Keratinocyte (primary cell): ENCODE data around the gene AKAP10. TPM values are rescaled to one million over a fixed set of nuclear protein-coding genes. Genes with fewer than 3 reads are reported as not detected.

Experiments
- DNase-seq: peaks from one replicate; pipeline ENCODE4 v3.0.0-alpha.2; 2011; ENCODE audit warnings: low read depth, missing footprints, low spot score
- FAIRE-seq: peaks from 2 replicates; lab custom pipeline; 2011; peaks lifted over from hg19 to GRCh38; lab: Jason Lieb, UNC
- H2AFZ ChIP-seq: 2 replicates; pipeline ENCODE4 v1.6.0; 2012; ENCODE audit warnings: low read length, control low read depth, inconsistent platforms; ENCODE audit not compliant: control insufficient read depth
- H3K27ac ChIP-seq: 2 replicates; pipeline ENCODE4 v1.5.1; 2011; ENCODE audit warnings: low read length; ENCODE audit not compliant: control insufficient read depth, insufficient read depth
- H3K27me3 ChIP-seq: 3 replicates; pipeline ENCODE4 v1.6.0; 2011; ENCODE audit warnings: low read length; ENCODE audit not compliant: control insufficient read depth, insufficient read depth; ENCODE audit errors: extremely low read depth
- H3K36me3 ChIP-seq, 2 experiments: 2 replicates in 1 of 2; 3 replicates in 1 of 2; pipeline ENCODE4 v1.5.1; 2011; ENCODE audit warnings: low read length in 2 of 2, mild to moderate bottlenecking in 1 of 2; ENCODE audit not compliant: control insufficient read depth in 2 of 2, insufficient read depth in 2 of 2; ENCODE audit errors: extremely low read depth in 1 of 2
- H3K4me1 ChIP-seq: 3 replicates; pipeline ENCODE4 v1.5.1; 2011; ENCODE audit warnings: low read length; ENCODE audit not compliant: control insufficient read depth, insufficient read depth; ENCODE audit errors: extremely low read depth
- H3K4me2 ChIP-seq: 3 replicates; pipeline ENCODE4 v1.6.0; 2011; ENCODE audit warnings: low read depth, low read length; ENCODE audit not compliant: control insufficient read depth, insufficient read depth; ENCODE audit errors: extremely low read depth
- H3K4me3 ChIP-seq, 3 experiments: fragments of 200-600 bp in 1 of 3; sonication (generic) in 1 of 3; 2 replicates in 2 of 3; 3 replicates in 1 of 3; pipeline ENCODE4 v1.5.1; 2011 to 2016; ENCODE audit warnings: low read length in 3 of 3, mild to moderate bottlenecking in 3 of 3, control low read depth in 2 of 3, inconsistent platforms in 1 of 3, low read depth in 1 of 3, mixed read lengths in 1 of 3, mixed run types in 1 of 3, moderate library complexity in 1 of 3; ENCODE audit not compliant: control insufficient read depth in 2 of 3, insufficient read depth in 2 of 3; ENCODE audit errors: extremely low read depth in 1 of 3
- H3K79me2 ChIP-seq: 2 replicates; pipeline ENCODE4 v1.6.0; 2012; ENCODE audit warnings: low read length; ENCODE audit not compliant: control insufficient read depth, insufficient read depth
- H3K9ac ChIP-seq: 3 replicates; pipeline ENCODE4 v1.6.0; 2011; ENCODE audit warnings: low read length; ENCODE audit not compliant: control insufficient read depth, insufficient read depth; ENCODE audit errors: extremely low read depth
- H3K9me1 ChIP-seq: 3 replicates; pipeline ENCODE4 v1.6.0; 2011; ENCODE audit warnings: low read length; ENCODE audit not compliant: control insufficient read depth, insufficient read depth; ENCODE audit errors: extremely low read depth
- H3K9me3 ChIP-seq: 2 replicates; pipeline ENCODE4 v1.5.1; 2012; ENCODE audit warnings: low read depth, low read length; ENCODE audit not compliant: control insufficient read depth
- H4K20me1 ChIP-seq: 3 replicates; pipeline ENCODE4 v1.6.0; 2011; ENCODE audit warnings: low read length; ENCODE audit not compliant: control insufficient read depth, insufficient read depth; ENCODE audit errors: extremely low read depth
- CTCF ChIP-seq, 3 experiments: IDR thresholded peaks in 1 of 3; conservative IDR thresholded peaks in 1 of 3; optimal IDR thresholded peaks in 1 of 3; 2 replicates in 2 of 3; 3 replicates in 1 of 3; pipeline versions ENCODE3 to v1.5.1; 2011; ENCODE audit warnings: low read length in 3 of 3, mild to moderate bottlenecking in 3 of 3, moderate library complexity in 2 of 3, control low read depth in 1 of 3, inconsistent platforms in 1 of 3; ENCODE audit not compliant: insufficient read depth in 2 of 3; ENCODE audit errors: extremely low read depth in 1 of 3
- EZH2 ChIP-seq: IDR thresholded peaks from one replicate; pipeline ENCODE4 v1.6.1; 2012; ENCODE audit warnings: inconsistent platforms, mild to moderate bottlenecking, low read length, moderate library complexity
- dilution Hi-C: fragments of 300-500 bp; cut with MboI; formaldehyde crosslinking; loops from one replicate; pipeline ENCODE4 v1.7.0; 2020; ENCODE audit warnings: low sequenced_read_pairs; ENCODE audit not compliant: extremely low pct_ligation_motif_present
- polyA plus RNA-seq, 5 experiments: library from polyadenylated mRNA; depleted of rRNA in 3 of 5; stranded (reverse) in 3 of 5; stranded (forward) in 1 of 5; unstranded in 1 of 5; fragments of >200 nt; gene quantifications; 1 replicate in 1 of 5; 2 replicates in 3 of 5; 3 replicates in 1 of 5; pipeline versions ENCODE4 v1.2.1 to v1.2.3, GENCODE V29; 2011 to 2012; ENCODE audit warnings: missing spikeins in 2 of 5, low read depth in 1 of 5, low replicate concordance in 1 of 5

AKAP10 gene
- polyA plus RNA-seq, 1 donor (not counting 4 experiments of a cell fraction or from before 2014, with no cell fraction given) = 30.8 TPM

- TF ChIP-seq EZH2 = no peak
- TF ChIP-seq CTCF (optimal IDR thresholded peaks at IDR 0.05 in 1 of 3, IDR thresholded peaks at IDR 0.05 in 1 of 3, conservative IDR thresholded peaks at IDR 0.05 in 1 of 3; ENCODE audit: extremely low read depth in 1 of 3, insufficient read depth in 2 of 3, low read length in 3 of 3) = no peak
- H3K4me1 ChIP-seq = no peaks in the 10 kb centered on the region
- dilution Hi-C loops = no loop called here
- H4K20me1 ChIP-seq = no peaks in the 10 kb centered on the region
- H3K9me1 ChIP-seq = no peaks in the 10 kb centered on the region
- no peak overlapping the region for H2AFZ ChIP-seq
- FAIRE-seq = no peak
- no peak overlapping the region for H3K9ac ChIP-seq
- H3K36me3 ChIP-seq = no peaks in the 10 kb centered on the region
- no peak overlapping the region for H3K4me2 ChIP-seq
- no peak overlapping the region for H3K4me3 ChIP-seq
- no peak overlapping the region for H3K27ac ChIP-seq
- H3K9me3 ChIP-seq = no peaks in the 10 kb centered on the region
- no peaks in the 10 kb centered on the region for H3K27me3 ChIP-seq
- DNase-seq = no peak
- H3K79me2 ChIP-seq = no peaks in the 10 kb centered on the region
These were observed 13.7 kb upstream of the AKAP10 start for GRCh38 chr17:19991252-19991885.

DNA sequence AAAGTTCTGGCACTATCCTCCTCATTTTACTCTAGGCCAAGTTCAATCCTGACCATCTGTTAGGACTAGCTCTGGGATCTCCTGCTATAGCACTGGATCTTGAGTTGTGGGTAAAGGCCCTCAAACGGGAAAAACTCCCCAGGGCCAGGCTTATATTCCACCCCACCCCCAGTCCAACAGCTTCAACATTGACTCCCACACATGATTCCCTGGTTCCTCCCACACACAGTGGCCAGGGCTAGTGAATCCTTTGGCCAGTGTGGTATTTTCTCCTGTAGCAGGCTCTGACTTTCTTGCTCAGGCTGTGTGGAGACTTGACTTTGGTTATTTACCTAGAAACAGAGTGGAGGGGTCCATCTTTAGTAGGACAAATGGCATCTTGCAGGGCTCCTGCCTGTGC lies 10.3 kb upstream of the AKAP10 start:
- dilution Hi-C loops = no loop called here
- no peaks in the 10 kb centered on the region for H3K27me3 ChIP-seq

More for the DNA sequence above, 10.3 kb upstream of the AKAP10 start:
- TF ChIP-seq CTCF (optimal IDR thresholded peaks at IDR 0.05 in 1 of 3, IDR thresholded peaks at IDR 0.05 in 1 of 3, conservative IDR thresholded peaks at IDR 0.05 in 1 of 3; ENCODE audit: extremely low read depth in 1 of 3, insufficient read depth in 2 of 3, low read length in 3 of 3) (no peak), EZH2 (no peak)
- no peak overlapping the region for H3K4me2 ChIP-seq
- no peaks in the 10 kb centered on the region for H3K9me1 ChIP-seq
- H3K27ac ChIP-seq = no peak overlapping the region
- no peaks in the 10 kb centered on the region for H3K4me1 ChIP-seq
- H3K9me3 ChIP-seq = no peaks in the 10 kb centered on the region
- no peak for DNase-seq
- H3K9ac ChIP-seq = no peak overlapping the region
- no peaks in the 10 kb centered on the region for H4K20me1 ChIP-seq
- no peaks in the 10 kb centered on the region for H3K36me3 ChIP-seq
- no peak for FAIRE-seq
- no peak overlapping the region for H2AFZ ChIP-seq
- no peaks in the 10 kb centered on the region for H3K79me2 ChIP-seq
- H3K4me3 ChIP-seq = no peak overlapping the region
